ENCODE measurements around the gene ARHGAP8. TPM values are rescaled to one million over a fixed set of nuclear protein-coding genes. Genes with fewer than 3 reads are reported as not detected.

The ARHGAP8 gene
- 1 to 10 TPM; 3.3 to 3.4 TPM for total RNA-seq

- H3K36me3 Mint-ChIP-seq (ENCODE audit: low read depth), result no peaks in the 10 kb centered on the region
- POLR2A ChIA-PET, result no interaction called here
- H3K9me3 Mint-ChIP-seq (ENCODE audit: low read depth), result peaks cover 2% of the 10 kb centered on the region
- H3K27ac Mint-ChIP-seq, result no peak within 1 kb of the TSS
- H3K4me1 Mint-ChIP-seq, result peaks cover 3% of the 10 kb centered on the region
- peak within 1 kb of the TSS; percentile 67 for H3K4me3 Mint-ChIP-seq
- intact Hi-C loops (cut with DNase I, micrococcal nuclease), result loop anchor here in 1 of 2 experiments (1.0 kb wide), 1 partner anchor 50 kb away; the partner anchor contains the start of gene PRR5
- ATAC-seq (peak; percentile 74), DNase-seq (peak; percentile 55)
- H3K27me3 Mint-ChIP-seq, result peaks cover 41% of the 10 kb centered on the region
- CTCF ChIA-PET, result no interaction called here
Measured at GRCh38 chr22:44752285-44753188, at the start of gene ARHGAP8. ARHGAP8 (plus strand) TSS chr22:44752575; CDS start chr22:44786528, 33,953 bp downstream.

GRCh38 chr22:44703255-44703870, 49.0 kb upstream of the ARHGAP8 start:
- H3K4me3 Mint-ChIP-seq, result peak overlapping the region; percentile 72
- peaks cover 10% of the 10 kb centered on the region for H3K4me1 Mint-ChIP-seq
- POLR2A ChIA-PET, result no interaction called here
- H3K36me3 Mint-ChIP-seq (ENCODE audit: low read depth), result no peaks in the 10 kb centered on the region
- ATAC-seq (no peak), DNase-seq (no peak)
- no peaks in the 10 kb centered on the region for H3K27me3 Mint-ChIP-seq
- no peak overlapping the region for H3K27ac Mint-ChIP-seq
- intact Hi-C loops (cut with DNase I, micrococcal nuclease), result loop anchor here in 1 of 2 experiments (2.0 kb wide), 1 partner anchor 19 kb away; no protein-coding TSS in a partner anchor
- H3K9me3 Mint-ChIP-seq (ENCODE audit: low read depth), result no peaks in the 10 kb centered on the region
- CTCF ChIA-PET, result interaction anchor here (0.7 to 0.8 kb wide), 2 partner anchors 19 to 29 kb away, joined by 3 to 4 read pairs; no protein-coding TSS in a partner anchor

DNA sequence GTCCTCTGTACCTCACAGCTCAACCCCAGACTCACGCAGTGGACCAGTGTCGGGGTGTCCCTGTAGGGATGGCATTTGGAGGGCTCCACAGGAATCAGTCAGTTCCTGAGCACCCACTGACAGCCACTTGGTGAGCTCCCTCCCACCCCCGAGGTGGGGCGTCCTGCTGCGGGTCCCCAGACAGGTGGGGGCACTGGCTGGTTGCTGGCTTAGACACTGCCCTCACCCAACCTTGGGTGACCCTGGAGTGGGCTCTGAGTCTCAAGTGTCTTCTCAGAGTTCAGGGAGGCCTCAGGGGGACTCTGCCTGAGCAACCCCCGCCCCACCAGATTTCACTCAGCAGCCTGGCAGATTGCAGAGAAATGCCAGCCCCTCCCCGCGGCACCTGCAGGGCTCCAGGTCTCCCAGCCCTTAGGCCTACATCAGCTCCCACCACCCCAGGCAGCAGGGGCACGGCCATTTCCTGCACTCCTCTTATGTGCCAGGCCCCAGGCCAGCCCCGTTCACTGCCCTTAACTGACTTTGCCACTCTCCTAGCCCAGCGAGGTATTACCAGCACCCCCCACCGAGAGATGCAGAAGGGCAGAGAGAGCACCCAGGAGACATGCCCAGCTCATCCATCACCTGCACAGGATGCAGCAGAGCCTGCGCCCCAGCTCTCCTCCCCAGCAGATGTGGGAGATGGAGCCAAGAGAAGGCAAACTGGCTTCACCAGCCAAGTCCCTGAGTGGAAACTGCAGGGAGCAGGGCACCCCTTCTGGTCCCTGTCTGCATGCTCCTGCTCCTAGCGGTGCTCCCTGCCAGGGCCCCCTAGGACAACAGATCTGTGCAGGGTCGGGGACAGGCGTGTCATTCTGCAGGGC, 48.0 kb upstream of the ARHGAP8 start:
- no peak for ATAC-seq
- Mint-ChIP-seq H3K9me3 (ENCODE audit: low read depth) (no peaks in the 10 kb centered on the region), H3K4me1 (peaks cover 10% of the 10 kb centered on the region), H3K27me3 (no peaks in the 10 kb centered on the region), H3K4me3 (no peak overlapping the region), H3K36me3 (ENCODE audit: low read depth) (no peaks in the 10 kb centered on the region), H3K27ac (no peak overlapping the region)
- ChIA-PET POLR2A (no interaction called here), CTCF (interaction anchor here (1.2 to 1.9 kb wide), 2 partner anchors 20 to 35 kb away, joined by 4 to 7 read pairs; no protein-coding TSS in a partner anchor)
- intact Hi-C loops (cut with DNase I, micrococcal nuclease), result no loop called here
- DNase-seq, result no peak

DNA sequence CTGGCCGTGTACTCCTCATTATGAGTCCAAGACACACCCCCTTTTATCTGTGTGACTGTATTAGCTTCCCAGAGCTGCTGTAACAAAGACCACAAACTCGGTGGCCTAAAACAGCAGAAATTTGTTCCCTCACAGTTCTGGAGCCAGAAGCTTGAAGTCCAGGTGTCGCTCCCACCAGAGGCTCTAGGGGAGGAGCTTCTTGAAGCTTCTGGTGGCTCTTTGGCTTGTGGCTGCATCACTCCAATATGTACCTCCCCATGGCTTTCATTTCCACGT, 47.4 kb upstream of the ARHGAP8 start:
- H3K36me3 Mint-ChIP-seq (ENCODE audit: low read depth), result no peaks in the 10 kb centered on the region
- CTCF ChIA-PET, result interaction anchor here (1.2 to 1.9 kb wide), 2 partner anchors 20 to 35 kb away, joined by 4 to 7 read pairs; no protein-coding TSS in a partner anchor
- no peak for ATAC-seq
- H3K27ac Mint-ChIP-seq, result no peak overlapping the region
- H3K4me1 Mint-ChIP-seq, result peaks cover 10% of the 10 kb centered on the region
- H3K27me3 Mint-ChIP-seq, result no peaks in the 10 kb centered on the region
- intact Hi-C loops (cut with DNase I, micrococcal nuclease), result no loop called here
- no peak overlapping the region for H3K4me3 Mint-ChIP-seq
- DNase-seq, result no peak
- H3K9me3 Mint-ChIP-seq (ENCODE audit: low read depth), result no peaks in the 10 kb centered on the region
- POLR2A ChIA-PET, result no interaction called here

- H3K9me3 Mint-ChIP-seq (ENCODE audit: low read depth), result no peaks in the 10 kb centered on the region
- no peaks in the 10 kb centered on the region for H3K27me3 Mint-ChIP-seq
- no peak for ATAC-seq
- peaks cover 15% of the 10 kb centered on the region for H3K4me1 Mint-ChIP-seq
- H3K36me3 Mint-ChIP-seq (ENCODE audit: low read depth), result no peaks in the 10 kb centered on the region
- no peak overlapping the region for H3K27ac Mint-ChIP-seq
- intact Hi-C loops (cut with DNase I, micrococcal nuclease), result no loop called here
- POLR2A ChIA-PET, result no interaction called here
- no peak for DNase-seq
- CTCF ChIA-PET, result interaction anchor here (0.6 kb wide), 1 partner anchor 36 kb away, joined by 3 read pairs; no protein-coding TSS in a partner anchor
- no peak overlapping the region for H3K4me3 Mint-ChIP-seq
Measured at GRCh38 chr22:44706488-44706887, 45.9 kb upstream of the ARHGAP8 start.

DNA sequence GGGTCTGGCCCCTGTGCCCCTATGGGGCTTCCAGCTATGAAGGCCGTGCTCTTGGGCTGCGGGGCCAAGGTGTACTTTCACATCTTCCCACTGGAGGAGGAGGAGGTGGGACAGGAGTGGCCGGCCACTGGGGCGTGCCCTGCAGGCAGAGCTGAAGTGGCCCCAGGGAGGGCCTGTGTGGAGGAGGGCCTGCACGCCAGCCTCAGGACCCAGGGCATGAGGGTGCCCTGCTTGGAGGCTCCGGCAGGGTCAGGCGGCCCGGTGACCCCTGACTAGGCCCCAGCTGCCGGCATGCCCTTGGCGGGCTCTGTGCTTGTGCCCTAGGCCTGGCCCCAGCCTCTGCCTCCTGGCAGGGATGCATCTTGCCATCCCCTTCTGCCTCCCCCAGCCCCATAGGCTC, 45.2 kb upstream of the ARHGAP8 start:
- H3K36me3 Mint-ChIP-seq (ENCODE audit: low read depth), result no peaks in the 10 kb centered on the region
- peaks cover 15% of the 10 kb centered on the region for H3K4me1 Mint-ChIP-seq
- ATAC-seq (no peak), DNase-seq (no peak)
- H3K9me3 Mint-ChIP-seq (ENCODE audit: low read depth), result no peaks in the 10 kb centered on the region
- ChIA-PET CTCF (interaction anchor here (0.6 kb wide), 1 partner anchor 35 kb away, joined by 3 read pairs; no protein-coding TSS in a partner anchor), POLR2A (no interaction called here)
- H3K4me3 Mint-ChIP-seq, result no peak overlapping the region
- no peaks in the 10 kb centered on the region for H3K27me3 Mint-ChIP-seq
- intact Hi-C loops (cut with DNase I, micrococcal nuclease), result no loop called here
- no peak overlapping the region for H3K27ac Mint-ChIP-seq

- Mint-ChIP-seq H3K4me3 (no peak overlapping the region), H3K36me3 (ENCODE audit: low read depth) (no peaks in the 10 kb centered on the region), H3K27ac (no peak overlapping the region), H3K9me3 (ENCODE audit: low read depth) (no peaks in the 10 kb centered on the region), H3K4me1 (peaks cover 15% of the 10 kb centered on the region), H3K27me3 (no peaks in the 10 kb centered on the region)
- CTCF ChIA-PET, result interaction anchor here (0.6 to 1.3 kb wide), 3 partner anchors 21 to 1307 kb away, joined by 3 to 7 read pairs (median 4); no protein-coding TSS in a partner anchor
- POLR2A ChIA-PET, result interaction anchor here (0.7 kb wide), 1 partner anchor 13 kb away, joined by 3 read pairs; no protein-coding TSS in a partner anchor
- ATAC-seq (peak; percentile 36), DNase-seq (no peak)
- intact Hi-C loops (cut with DNase I, micrococcal nuclease), result no loop called here
Measured at GRCh38 chr22:44707752-44708151, 44.6 kb upstream of the ARHGAP8 start.

GRCh38 chr22:44709881-44710392, 42.4 kb upstream of the ARHGAP8 start:
- ATAC-seq, result no peak
- POLR2A ChIA-PET, result no interaction called here

GRCh38 chr22:44710474-44711240, 41.7 kb upstream of the ARHGAP8 start:
- ChIA-PET POLR2A (no interaction called here), CTCF (no interaction called here)
- H3K9me3 Mint-ChIP-seq (ENCODE audit: low read depth), result no peaks in the 10 kb centered on the region
- H3K4me3 Mint-ChIP-seq, result no peak overlapping the region
- intact Hi-C loops (cut with DNase I, micrococcal nuclease), result no loop called here
- DNase-seq, result no peak
- no peaks in the 10 kb centered on the region for H3K27me3 Mint-ChIP-seq
- no peaks in the 10 kb centered on the region for H3K36me3 Mint-ChIP-seq (ENCODE audit: low read depth)
- ATAC-seq, result peak; percentile 38
- no peak overlapping the region for H3K27ac Mint-ChIP-seq
- H3K4me1 Mint-ChIP-seq, result peaks cover 6% of the 10 kb centered on the region

More at GRCh38 chr22:44709881-44710392, 42.4 kb upstream of the ARHGAP8 start:
- H3K27me3 Mint-ChIP-seq, result no peaks in the 10 kb centered on the region
- no peak overlapping the region for H3K27ac Mint-ChIP-seq
- intact Hi-C loops (cut with DNase I, micrococcal nuclease), result no loop called here
- H3K36me3 Mint-ChIP-seq (ENCODE audit: low read depth), result no peaks in the 10 kb centered on the region
- H3K9me3 Mint-ChIP-seq (ENCODE audit: low read depth), result no peaks in the 10 kb centered on the region
- no peak for DNase-seq
- peaks cover 6% of the 10 kb centered on the region for H3K4me1 Mint-ChIP-seq
- H3K4me3 Mint-ChIP-seq, result no peak overlapping the region
- CTCF ChIA-PET, result no interaction called here

DNA sequence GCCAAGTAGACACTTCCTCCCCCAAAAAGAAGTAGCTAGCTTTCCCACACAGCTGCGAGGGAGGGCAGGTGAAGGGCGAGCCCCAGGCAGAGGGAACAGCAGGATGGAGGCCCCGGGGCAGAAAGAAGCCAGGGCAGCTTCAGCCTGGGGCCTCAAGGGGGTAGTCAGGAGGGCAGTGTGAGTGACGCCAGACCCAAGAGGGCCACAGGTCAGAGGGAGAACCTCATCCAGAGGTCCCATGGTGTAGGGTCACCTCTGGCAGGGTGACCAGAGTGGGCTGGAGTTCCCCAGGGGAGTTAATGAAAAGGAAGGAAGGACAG, 41.2 kb upstream of the ARHGAP8 start:
- DNase-seq, result no peak
- no peaks in the 10 kb centered on the region for H3K9me3 Mint-ChIP-seq (ENCODE audit: low read depth)
- no peak overlapping the region for H3K27ac Mint-ChIP-seq
- ATAC-seq, result no peak
- POLR2A ChIA-PET, result no interaction called here
- intact Hi-C loops (cut with DNase I, micrococcal nuclease), result no loop called here
- H3K36me3 Mint-ChIP-seq (ENCODE audit: low read depth), result no peaks in the 10 kb centered on the region
- no peaks in the 10 kb centered on the region for H3K27me3 Mint-ChIP-seq
- H3K4me3 Mint-ChIP-seq, result no peak overlapping the region
- CTCF ChIA-PET, result no interaction called here
- H3K4me1 Mint-ChIP-seq, result peaks cover 6% of the 10 kb centered on the region
